ENCODE measurements around the gene RAD51AP1.

- TF ChIP-seq, protein P1, sequence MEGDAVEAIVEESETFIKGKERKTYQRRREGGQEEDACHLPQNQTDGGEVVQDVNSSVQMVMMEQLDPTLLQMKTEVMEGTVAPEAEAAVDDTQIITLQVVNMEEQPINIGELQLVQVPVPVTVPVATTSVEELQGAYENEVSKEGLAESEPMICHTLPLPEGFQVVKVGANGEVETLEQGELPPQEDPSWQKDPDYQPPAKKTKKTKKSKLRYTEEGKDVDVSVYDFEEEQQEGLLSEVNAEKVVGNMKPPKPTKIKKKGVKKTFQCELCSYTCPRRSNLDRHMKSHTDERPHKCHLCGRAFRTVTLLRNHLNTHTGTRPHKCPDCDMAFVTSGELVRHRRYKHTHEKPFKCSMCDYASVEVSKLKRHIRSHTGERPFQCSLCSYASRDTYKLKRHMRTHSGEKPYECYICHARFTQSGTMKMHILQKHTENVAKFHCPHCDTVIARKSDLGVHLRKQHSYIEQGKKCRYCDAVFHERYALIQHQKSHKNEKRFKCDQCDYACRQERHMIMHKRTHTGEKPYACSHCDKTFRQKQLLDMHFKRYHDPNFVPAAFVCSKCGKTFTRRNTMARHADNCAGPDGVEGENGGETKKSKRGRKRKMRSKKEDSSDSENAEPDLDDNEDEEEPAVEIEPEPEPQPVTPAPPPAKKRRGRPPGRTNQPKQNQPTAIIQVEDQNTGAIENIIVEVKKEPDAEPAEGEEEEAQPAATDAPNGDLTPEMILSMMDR (IDR thresholded peaks at IDR 0.05) = no peak
- TF ChIP-seq EP300 (IDR thresholded peaks at IDR 0.05) (no peak), POLR2AphosphoS5 (IDR thresholded peaks at IDR 0.05) (no peak)
Measured at GRCh38 chr12:4579305-4580102, 40.8 kb downstream of the RAD51AP1 start.

Data from gastroesophageal sphincter (tissue), 3 donors.